Activated naive CD8-positive, alpha-beta T cell treated with anti-CD3 and anti-CD28 coated beads for 36 hours (primary cell): ENCODE results near the gene SUCLG2. TPM values are rescaled to one million over a fixed set of nuclear protein-coding genes. Genes with fewer than 3 reads are reported as not detected.

ENCODE experiments used
- DNase-seq: peaks from one replicate; pipeline ENCODE4 v3.0.0; 2021
- H3K27ac Mint-ChIP-seq: one replicate; pipeline ENCODE4 v1.8.0; 2022; ENCODE audit warnings: mild to moderate bottlenecking, moderate library complexity, mixed read lengths
- H3K27me3 Mint-ChIP-seq: one replicate; pipeline ENCODE4 v1.8.0; 2022; ENCODE audit warnings: mild to moderate bottlenecking, mixed read lengths
- H3K36me3 Mint-ChIP-seq: one replicate; pipeline ENCODE4 v1.8.0; 2021; ENCODE audit warnings: mild to moderate bottlenecking, mixed read lengths
- H3K4me1 Mint-ChIP-seq: one replicate; pipeline ENCODE4 v1.8.0; 2021; ENCODE audit warnings: mixed read lengths
- H3K4me3 Mint-ChIP-seq: one replicate; pipeline ENCODE4 v1.8.0; 2022; ENCODE audit warnings: mild to moderate bottlenecking, moderate library complexity, mixed read lengths
- H3K9me3 Mint-ChIP-seq: one replicate; pipeline ENCODE4 v1.8.0; 2022; ENCODE audit warnings: mixed read lengths
- total RNA-seq, 2 experiments: library from RNA; stranded (reverse); gene quantifications; one replicate each; pipeline ENCODE4 v1.2.3, GENCODE V29; 2021

SUCLG2 gene
- total RNA-seq, 2 experiments from 2014 or later: 64.2 to 65.4 TPM

GRCh38 chr3:67661089-67661488 lies 6.7 kb upstream of the SUCLG2 start:
- Mint-ChIP-seq H3K27ac (no peak overlapping the region), H3K27me3 (no peaks in the 10 kb centered on the region), H3K4me3 (no peak overlapping the region), H3K9me3 (peaks cover 13% of the 10 kb centered on the region), H3K36me3 (peaks cover 9% of the 10 kb centered on the region), H3K4me1 (peaks cover 39% of the 10 kb centered on the region)
- no peak for DNase-seq

- no peak for DNase-seq
- H3K4me1 Mint-ChIP-seq: peaks cover 34% of the 10 kb centered on the region
- peaks cover 19% of the 10 kb centered on the region for H3K9me3 Mint-ChIP-seq
- H3K27ac Mint-ChIP-seq: no peak overlapping the region
- H3K4me3 Mint-ChIP-seq: no peak overlapping the region
- peaks cover 26% of the 10 kb centered on the region for H3K36me3 Mint-ChIP-seq
- H3K27me3 Mint-ChIP-seq: no peaks in the 10 kb centered on the region
Observed at GRCh38 chr3:67657192-67657591, 2.8 kb upstream of the SUCLG2 start.

- Mint-ChIP-seq H3K4me3 (no peak overlapping the region), H3K4me1 (peaks cover 40% of the 10 kb centered on the region), H3K9me3 (peaks cover 19% of the 10 kb centered on the region)
Observed at GRCh38 chr3:67656614-67657013, 2.2 kb upstream of the SUCLG2 start.

GRCh38 chr3:67655364-67656121 lies 1.1 kb upstream of the SUCLG2 start:
- Mint-ChIP-seq H3K9me3 (peaks cover 19% of the 10 kb centered on the region), H3K27me3 (no peaks in the 10 kb centered on the region), H3K4me3 (peak overlapping the region; percentile 78), H3K4me1 (peaks cover 42% of the 10 kb centered on the region), H3K27ac (peak overlapping the region; percentile 94), H3K36me3 (peaks cover 41% of the 10 kb centered on the region)
- DNase-seq: peak; percentile 81

More at GRCh38 chr3:67656614-67657013, 2.2 kb upstream of the SUCLG2 start:
- no peak for DNase-seq
- Mint-ChIP-seq H3K27ac (peak overlapping the region; percentile 94), H3K36me3 (peaks cover 32% of the 10 kb centered on the region), H3K27me3 (no peaks in the 10 kb centered on the region)

- H3K36me3 Mint-ChIP-seq: peaks cover 42% of the 10 kb centered on the region
- no peaks in the 10 kb centered on the region for H3K27me3 Mint-ChIP-seq
- H3K9me3 Mint-ChIP-seq: peaks cover 19% of the 10 kb centered on the region
- H3K27ac Mint-ChIP-seq: peak overlapping the region; percentile 94
- peaks cover 47% of the 10 kb centered on the region for H3K4me1 Mint-ChIP-seq
- no peak for DNase-seq
- H3K4me3 Mint-ChIP-seq: peak overlapping the region; percentile 78
Observed at GRCh38 chr3:67654844-67655177, 399 bp upstream of the SUCLG2 start.

GRCh38 chr3:67653425-67654098 lies 850 bp downstream of the SUCLG2 start:
- H3K27ac Mint-ChIP-seq: peak overlapping the region; percentile 84
- H3K36me3 Mint-ChIP-seq: peaks cover 50% of the 10 kb centered on the region
- DNase-seq: no peak
- H3K4me3 Mint-ChIP-seq: peak overlapping the region; percentile 78
- H3K27me3 Mint-ChIP-seq: no peaks in the 10 kb centered on the region
- peaks cover 18% of the 10 kb centered on the region for H3K9me3 Mint-ChIP-seq
- H3K4me1 Mint-ChIP-seq: peaks cover 57% of the 10 kb centered on the region

- peak overlapping the region; percentile 14 for H3K27ac Mint-ChIP-seq
Observed at GRCh38 chr3:67650084-67650483, 4.3 kb downstream of the SUCLG2 start.

GRCh38 chr3:67649681-67650080 lies 4.7 kb downstream of the SUCLG2 start:
- no peaks in the 10 kb centered on the region for H3K27me3 Mint-ChIP-seq
- no peak overlapping the region for H3K4me3 Mint-ChIP-seq
- H3K4me1 Mint-ChIP-seq: peaks cover 56% of the 10 kb centered on the region
- DNase-seq: no peak
- peaks cover 65% of the 10 kb centered on the region for H3K36me3 Mint-ChIP-seq
- H3K27ac Mint-ChIP-seq: peak overlapping the region; percentile 1
- peaks cover 3% of the 10 kb centered on the region for H3K9me3 Mint-ChIP-seq

More at GRCh38 chr3:67650084-67650483, 4.3 kb downstream of the SUCLG2 start:
- H3K4me3 Mint-ChIP-seq: no peak overlapping the region
- DNase-seq: no peak
- peaks cover 3% of the 10 kb centered on the region for H3K9me3 Mint-ChIP-seq
- no peaks in the 10 kb centered on the region for H3K27me3 Mint-ChIP-seq
- peaks cover 65% of the 10 kb centered on the region for H3K36me3 Mint-ChIP-seq
- peaks cover 57% of the 10 kb centered on the region for H3K4me1 Mint-ChIP-seq

- peaks cover 64% of the 10 kb centered on the region for H3K4me1 Mint-ChIP-seq
- H3K27ac Mint-ChIP-seq: no peak overlapping the region
- peaks cover 74% of the 10 kb centered on the region for H3K36me3 Mint-ChIP-seq
- DNase-seq: no peak
- H3K9me3 Mint-ChIP-seq: peaks cover 6% of the 10 kb centered on the region
- no peaks in the 10 kb centered on the region for H3K27me3 Mint-ChIP-seq
- H3K4me3 Mint-ChIP-seq: no peak overlapping the region
Observed at GRCh38 chr3:67648701-67649100, 5.7 kb downstream of the SUCLG2 start.

GRCh38 chr3:67648229-67648628 lies 6.2 kb downstream of the SUCLG2 start:
- Mint-ChIP-seq H3K4me3 (no peak overlapping the region), H3K36me3 (peaks cover 78% of the 10 kb centered on the region), H3K4me1 (peaks cover 68% of the 10 kb centered on the region), H3K9me3 (peaks cover 6% of the 10 kb centered on the region), H3K27me3 (no peaks in the 10 kb centered on the region), H3K27ac (no peak overlapping the region)
- DNase-seq: no peak

GRCh38 chr3:67647390-67647878 lies 7.0 kb downstream of the SUCLG2 start:
- DNase-seq: no peak
- H3K27me3 Mint-ChIP-seq: no peaks in the 10 kb centered on the region
- no peak overlapping the region for H3K27ac Mint-ChIP-seq
- peaks cover 78% of the 10 kb centered on the region for H3K36me3 Mint-ChIP-seq
- peaks cover 6% of the 10 kb centered on the region for H3K9me3 Mint-ChIP-seq
- no peak overlapping the region for H3K4me3 Mint-ChIP-seq
- H3K4me1 Mint-ChIP-seq: peaks cover 60% of the 10 kb centered on the region

GRCh38 chr3:67646586-67647234 lies 7.7 kb downstream of the SUCLG2 start:
- peaks cover 77% of the 10 kb centered on the region for H3K36me3 Mint-ChIP-seq
- H3K9me3 Mint-ChIP-seq: peaks cover 6% of the 10 kb centered on the region
- no peak overlapping the region for H3K27ac Mint-ChIP-seq
- peaks cover 59% of the 10 kb centered on the region for H3K4me1 Mint-ChIP-seq
- H3K27me3 Mint-ChIP-seq: no peaks in the 10 kb centered on the region
- DNase-seq: no peak
- H3K4me3 Mint-ChIP-seq: no peak overlapping the region

GRCh38 chr3:67644827-67645226 lies 9.6 kb downstream of the SUCLG2 start:
- no peaks in the 10 kb centered on the region for H3K27me3 Mint-ChIP-seq
- peaks cover 6% of the 10 kb centered on the region for H3K9me3 Mint-ChIP-seq
- no peak overlapping the region for H3K4me3 Mint-ChIP-seq
- DNase-seq: no peak
- no peak overlapping the region for H3K27ac Mint-ChIP-seq
- peaks cover 60% of the 10 kb centered on the region for H3K4me1 Mint-ChIP-seq
- H3K36me3 Mint-ChIP-seq: peaks cover 77% of the 10 kb centered on the region

- Mint-ChIP-seq H3K9me3 (peaks cover 6% of the 10 kb centered on the region), H3K4me3 (no peak overlapping the region), H3K4me1 (peaks cover 60% of the 10 kb centered on the region), H3K27ac (no peak overlapping the region), H3K36me3 (peaks cover 68% of the 10 kb centered on the region), H3K27me3 (no peaks in the 10 kb centered on the region)
- no peak for DNase-seq
Observed at GRCh38 chr3:67642734-67643133, 11.7 kb downstream of the SUCLG2 start.

- H3K4me1 Mint-ChIP-seq: peaks cover 66% of the 10 kb centered on the region
- peaks cover 68% of the 10 kb centered on the region for H3K36me3 Mint-ChIP-seq
- H3K27me3 Mint-ChIP-seq: no peaks in the 10 kb centered on the region
- H3K4me3 Mint-ChIP-seq: no peak overlapping the region
- H3K27ac Mint-ChIP-seq: no peak overlapping the region
- peaks cover 6% of the 10 kb centered on the region for H3K9me3 Mint-ChIP-seq
- no peak for DNase-seq
Observed at GRCh38 chr3:67642190-67642589, 12.2 kb downstream of the SUCLG2 start.
